Panc1 (cell line): ENCODE measurements around the gene MCEE. TPM values are rescaled to one million over a fixed set of nuclear protein-coding genes. Genes with fewer than 3 reads are reported as not detected.

Experiments used
- ATAC-seq: fragments of 200-7000 bp; cut with Tn5 transposase; 2 replicates; pipeline ENCODE4 v1.9.1; 2020; ENCODE audit warnings: mild to moderate bottlenecking, moderate library complexity
- BruUV-seq: library from RNA; stranded (reverse); fragments of 400-500 nt; replicated peaks from 2 replicates; lab custom pipeline; 2021; lab: Mats Ljungman, UMichigan
- CTCF ChIA-PET: fragments of 300-600 bp; sonication (Branson Sonifier 250); formaldehyde crosslinking; loops from one replicate; lab custom pipeline; 2022; ENCODE audit warnings: antibody characterized with exemption; lab: Charles Lee
- POLR2A ChIA-PET: fragments of 300-600 bp; sonication (Branson Sonifier 250); formaldehyde crosslinking; loops from one replicate; lab custom pipeline; 2022; ENCODE audit warnings: antibody characterized with exemption; lab: Charles Lee
- DNase-seq: peaks from one replicate; pipeline ENCODE4 v3.0.0-alpha.2; 2010; ENCODE audit warnings: low read depth, low spot score
- H3K27ac ChIP-seq: 2 replicates; pipeline ENCODE4 v1.5.1; 2011; ENCODE audit warnings: mild to moderate bottlenecking, low read length, inconsistent platforms
- H3K27me3 ChIP-seq: fragments of 200-500 bp; sonication (Bioruptor generic); 2 replicates; pipeline ENCODE4 v1.6.0; 2014; ENCODE audit warnings: low read length, inconsistent platforms; ENCODE audit not compliant: control insufficient read depth, insufficient read depth
- H3K36me3 ChIP-seq: fragments of 200-500 bp; sonication (Bioruptor generic); 2 replicates; pipeline ENCODE4 v1.5.1; 2014; ENCODE audit warnings: inconsistent platforms, mild to moderate bottlenecking, low read length, moderate library complexity; ENCODE audit not compliant: control insufficient read depth, insufficient read depth
- H3K4me1 ChIP-seq: 2 replicates; pipeline ENCODE4 v1.5.1; 2011; ENCODE audit warnings: inconsistent platforms, mild to moderate bottlenecking, low read length, moderate library complexity; ENCODE audit not compliant: control insufficient read depth, insufficient read depth
- H3K4me3 ChIP-seq, 2 experiments: 2 replicates each; pipeline ENCODE4 v1.5.1; 2011 to 2012; ENCODE audit warnings: low read depth in 2 of 2, low read length in 2 of 2, mild to moderate bottlenecking in 2 of 2, inconsistent platforms in 1 of 2, moderate library complexity in 1 of 2
- H3K9me3 ChIP-seq: fragments of 200-500 bp; sonication (Bioruptor generic); 2 replicates; pipeline ENCODE4 v1.5.1; 2014; ENCODE audit warnings: low read depth, mild to moderate bottlenecking, inconsistent platforms, low read length, moderate library complexity; ENCODE audit not compliant: control insufficient read depth, insufficient read depth
- POLR2AphosphoS5 ChIP-seq: IDR thresholded peaks from 2 replicates; pipeline ENCODE4 v1.6.1; 2012; ENCODE audit warnings: mild to moderate bottlenecking, low read depth, low read length, moderate library complexity
- SIN3A ChIP-seq: IDR thresholded peaks from 2 replicates; pipeline ENCODE4 v1.6.1; 2012; ENCODE audit warnings: low read depth, mild to moderate bottlenecking, low read length, moderate library complexity, borderline replicate concordance; ENCODE audit not compliant: insufficient read depth
- TCF7L2 ChIP-seq: IDR thresholded peaks from 2 replicates; pipeline ENCODE4 v1.6.1; 2011; ENCODE audit warnings: mild to moderate bottlenecking, low read depth, low read length, inconsistent platforms
- in situ Hi-C: cut with HindIII; loops from 2 replicates; pipeline ENCODE4 v1.10.0; 2016; ENCODE audit warnings: low sequenced_read_pairs, low pct_unique_long_range_greater_than_20kb
- intact Hi-C: fragments of 100-400 bp; cut with micrococcal nuclease; formaldehyde crosslinking; loops from one replicate; pipeline ENCODE4 v1.10.0; 2022; ENCODE audit not compliant: unreplicated experiment
- total RNA-seq: library from RNA; stranded (reverse); gene quantifications from one replicate; pipeline ENCODE4 v1.2.1, GENCODE V29; 2021; ENCODE audit not compliant: unreplicated experiment
- TF ChIP-seq, protein P1 (sequence below), 2 experiments: IDR thresholded peaks; 2 replicates each; pipeline ENCODE4 v1.6.1; 2011 to 2012; ENCODE audit warnings: low read depth in 2 of 2, control low read depth in 1 of 2, low read length in 1 of 2, mild to moderate bottlenecking in 1 of 2, moderate library complexity in 1 of 2; ENCODE audit not compliant: insufficient read depth in 1 of 2
- TF ChIP-seq, protein P2 (sequence below): fragments of 450-650 bp; IDR thresholded peaks from 2 replicates; pipeline ENCODE4 v1.5.1; 2017; ENCODE audit warnings: mild to moderate bottlenecking

Gene MCEE
- total RNA-seq, 1 experiment from 2014 or later: 4.8 TPM

DNA sequence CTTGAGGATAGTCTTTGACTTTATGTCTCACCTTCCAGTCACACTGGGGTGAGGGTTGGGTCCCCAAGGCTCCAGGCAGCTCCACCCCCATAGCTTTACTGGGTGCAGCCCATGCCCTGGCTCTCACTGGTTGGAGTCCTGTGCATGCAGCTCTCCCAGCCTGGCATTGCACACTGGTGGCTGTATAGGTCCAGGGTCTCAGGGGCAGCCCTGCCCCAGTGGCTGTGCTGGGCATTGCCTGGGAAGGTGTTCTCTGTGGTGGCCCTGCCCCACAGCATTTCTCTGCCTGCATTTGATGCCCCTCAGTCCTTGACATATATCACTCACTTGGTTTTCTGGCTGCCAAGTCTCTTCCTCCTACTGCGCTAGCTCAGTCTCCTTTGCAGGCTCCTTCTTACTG is 21.6 kb upstream of the MCEE start:
- intact Hi-C loops: no loop called here
- no peak for DNase-seq
- H3K27ac ChIP-seq: no peak overlapping the region
- H3K4me1 ChIP-seq: no peaks in the 10 kb centered on the region
- POLR2A ChIA-PET: interaction anchor here (0.5 kb wide), 1 partner anchor 23 kb away, joined by 3 read pairs; no protein-coding TSS in a partner anchor
- H3K9me3 ChIP-seq: no peaks in the 10 kb centered on the region
- TF ChIP-seq, protein P1, sequence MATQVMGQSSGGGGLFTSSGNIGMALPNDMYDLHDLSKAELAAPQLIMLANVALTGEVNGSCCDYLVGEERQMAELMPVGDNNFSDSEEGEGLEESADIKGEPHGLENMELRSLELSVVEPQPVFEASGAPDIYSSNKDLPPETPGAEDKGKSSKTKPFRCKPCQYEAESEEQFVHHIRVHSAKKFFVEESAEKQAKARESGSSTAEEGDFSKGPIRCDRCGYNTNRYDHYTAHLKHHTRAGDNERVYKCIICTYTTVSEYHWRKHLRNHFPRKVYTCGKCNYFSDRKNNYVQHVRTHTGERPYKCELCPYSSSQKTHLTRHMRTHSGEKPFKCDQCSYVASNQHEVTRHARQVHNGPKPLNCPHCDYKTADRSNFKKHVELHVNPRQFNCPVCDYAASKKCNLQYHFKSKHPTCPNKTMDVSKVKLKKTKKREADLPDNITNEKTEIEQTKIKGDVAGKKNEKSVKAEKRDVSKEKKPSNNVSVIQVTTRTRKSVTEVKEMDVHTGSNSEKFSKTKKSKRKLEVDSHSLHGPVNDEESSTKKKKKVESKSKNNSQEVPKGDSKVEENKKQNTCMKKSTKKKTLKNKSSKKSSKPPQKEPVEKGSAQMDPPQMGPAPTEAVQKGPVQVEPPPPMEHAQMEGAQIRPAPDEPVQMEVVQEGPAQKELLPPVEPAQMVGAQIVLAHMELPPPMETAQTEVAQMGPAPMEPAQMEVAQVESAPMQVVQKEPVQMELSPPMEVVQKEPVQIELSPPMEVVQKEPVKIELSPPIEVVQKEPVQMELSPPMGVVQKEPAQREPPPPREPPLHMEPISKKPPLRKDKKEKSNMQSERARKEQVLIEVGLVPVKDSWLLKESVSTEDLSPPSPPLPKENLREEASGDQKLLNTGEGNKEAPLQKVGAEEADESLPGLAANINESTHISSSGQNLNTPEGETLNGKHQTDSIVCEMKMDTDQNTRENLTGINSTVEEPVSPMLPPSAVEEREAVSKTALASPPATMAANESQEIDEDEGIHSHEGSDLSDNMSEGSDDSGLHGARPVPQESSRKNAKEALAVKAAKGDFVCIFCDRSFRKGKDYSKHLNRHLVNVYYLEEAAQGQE (IDR thresholded peaks at IDR 0.05; ENCODE audit: insufficient read depth in 1 of 2, low read depth in 2 of 2, low read length in 1 of 2): no peak
- TF ChIP-seq TCF7L2 (no peak), POLR2AphosphoS5 (no peak), SIN3A (no peak)
- TF ChIP-seq, protein P2, sequence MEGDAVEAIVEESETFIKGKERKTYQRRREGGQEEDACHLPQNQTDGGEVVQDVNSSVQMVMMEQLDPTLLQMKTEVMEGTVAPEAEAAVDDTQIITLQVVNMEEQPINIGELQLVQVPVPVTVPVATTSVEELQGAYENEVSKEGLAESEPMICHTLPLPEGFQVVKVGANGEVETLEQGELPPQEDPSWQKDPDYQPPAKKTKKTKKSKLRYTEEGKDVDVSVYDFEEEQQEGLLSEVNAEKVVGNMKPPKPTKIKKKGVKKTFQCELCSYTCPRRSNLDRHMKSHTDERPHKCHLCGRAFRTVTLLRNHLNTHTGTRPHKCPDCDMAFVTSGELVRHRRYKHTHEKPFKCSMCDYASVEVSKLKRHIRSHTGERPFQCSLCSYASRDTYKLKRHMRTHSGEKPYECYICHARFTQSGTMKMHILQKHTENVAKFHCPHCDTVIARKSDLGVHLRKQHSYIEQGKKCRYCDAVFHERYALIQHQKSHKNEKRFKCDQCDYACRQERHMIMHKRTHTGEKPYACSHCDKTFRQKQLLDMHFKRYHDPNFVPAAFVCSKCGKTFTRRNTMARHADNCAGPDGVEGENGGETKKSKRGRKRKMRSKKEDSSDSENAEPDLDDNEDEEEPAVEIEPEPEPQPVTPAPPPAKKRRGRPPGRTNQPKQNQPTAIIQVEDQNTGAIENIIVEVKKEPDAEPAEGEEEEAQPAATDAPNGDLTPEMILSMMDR: no peak
- in situ Hi-C loops: no loop called here
- BruUV-seq: no TSS peak
- no peak overlapping the region for H3K4me3 ChIP-seq
- CTCF ChIA-PET: no interaction called here
- H3K27me3 ChIP-seq: peaks cover 2% of the 10 kb centered on the region; the same call in 1 of the 2 replicates
- peak; percentile 42; the same call in 1 of the 2 replicates for ATAC-seq
- H3K36me3 ChIP-seq: peaks cover 15% of the 10 kb centered on the region

DNA sequence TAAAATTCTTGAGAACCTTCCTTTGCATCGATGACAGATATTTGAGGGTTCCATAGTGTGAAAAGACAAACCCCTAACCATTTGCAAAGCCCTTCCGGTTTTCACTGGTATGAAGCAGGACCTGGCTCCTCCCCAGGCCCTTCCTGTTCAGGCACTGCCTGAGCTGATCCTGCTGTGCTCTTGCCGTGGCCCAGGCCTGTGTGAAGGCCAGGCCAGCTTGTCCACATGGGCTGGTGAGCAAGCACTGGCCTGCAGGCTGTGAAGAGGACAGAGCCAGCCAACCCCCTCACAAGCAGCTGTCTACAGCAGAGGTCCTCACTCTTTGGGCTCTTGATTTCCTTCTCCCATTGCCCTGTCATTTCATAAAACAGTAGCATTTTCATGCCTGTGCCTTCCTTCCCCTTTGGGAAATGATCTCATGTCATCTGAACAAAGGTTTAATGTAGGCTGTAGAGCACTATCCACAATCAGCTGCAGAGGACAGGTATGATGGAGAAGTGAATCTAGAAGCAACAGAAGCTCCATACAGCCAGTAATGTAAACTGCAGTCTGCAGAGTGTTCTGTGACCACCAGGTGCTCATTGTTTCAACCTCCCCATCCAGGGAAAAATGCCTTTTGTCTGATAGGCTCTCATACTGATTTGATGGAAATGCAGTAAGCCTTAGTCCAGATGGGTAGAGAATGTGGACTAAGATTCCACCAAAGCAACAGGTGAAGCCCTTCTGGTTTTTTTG is 20.2 kb upstream of the MCEE start:
- Histone ChIP-seq H3K4me1 (no peaks in the 10 kb centered on the region), H3K27me3 (peaks cover 2% of the 10 kb centered on the region; the same call in 1 of the 2 replicates), H3K4me3 (no peak overlapping the region), H3K9me3 (no peaks in the 10 kb centered on the region), H3K27ac (no peak overlapping the region), H3K36me3 (peaks cover 18% of the 10 kb centered on the region)
- ChIA-PET POLR2A (no interaction called here), CTCF (no interaction called here)
- in situ Hi-C loops: no loop called here
- no TSS peak for BruUV-seq
- intact Hi-C loops: no loop called here
- ATAC-seq (no peak), DNase-seq (no peak)
- no peak for TF ChIP-seq SIN3A
- TF ChIP-seq, protein P1 (IDR thresholded peaks at IDR 0.05; ENCODE audit: insufficient read depth in 1 of 2, low read depth in 2 of 2, low read length in 1 of 2): no peak
- TF ChIP-seq, protein P2: no peak
- no peak for TF ChIP-seq TCF7L2
- TF ChIP-seq POLR2AphosphoS5: no peak
